ENCODE data around the gene POLR3F. TPM values are rescaled to one million over a fixed set of nuclear protein-coding genes. Genes with fewer than 3 reads are reported as not detected.
A peak's percentile ranks its signal among the peaks of the same experiment; 100 is the strongest.

POLR3F gene
- total RNA-seq, 1 donor, result 13.7 TPM

DNA sequence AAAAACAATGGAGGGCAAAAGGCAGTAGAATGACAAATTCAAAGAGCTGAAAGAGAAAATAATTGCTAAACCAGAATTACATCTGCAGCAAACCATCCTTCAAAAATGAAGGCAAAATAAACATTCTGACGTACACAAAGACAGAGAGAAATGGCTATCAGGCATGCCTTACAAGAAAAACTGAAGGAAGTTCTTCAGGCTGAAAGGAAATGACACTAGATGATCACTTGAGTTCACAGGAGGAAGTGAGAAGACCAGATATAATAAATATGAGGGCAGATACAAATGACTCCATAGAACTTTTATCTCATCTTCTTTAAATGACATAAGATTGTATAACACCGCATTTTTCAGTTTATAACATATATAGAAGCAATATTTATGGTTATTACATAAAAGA is 30.3 kb upstream of the POLR3F start:
- no peak overlapping the region for H3K4me3 ChIP-seq (ENCODE audit: low read depth, low read length)
- TF ChIP-seq, protein P1, sequence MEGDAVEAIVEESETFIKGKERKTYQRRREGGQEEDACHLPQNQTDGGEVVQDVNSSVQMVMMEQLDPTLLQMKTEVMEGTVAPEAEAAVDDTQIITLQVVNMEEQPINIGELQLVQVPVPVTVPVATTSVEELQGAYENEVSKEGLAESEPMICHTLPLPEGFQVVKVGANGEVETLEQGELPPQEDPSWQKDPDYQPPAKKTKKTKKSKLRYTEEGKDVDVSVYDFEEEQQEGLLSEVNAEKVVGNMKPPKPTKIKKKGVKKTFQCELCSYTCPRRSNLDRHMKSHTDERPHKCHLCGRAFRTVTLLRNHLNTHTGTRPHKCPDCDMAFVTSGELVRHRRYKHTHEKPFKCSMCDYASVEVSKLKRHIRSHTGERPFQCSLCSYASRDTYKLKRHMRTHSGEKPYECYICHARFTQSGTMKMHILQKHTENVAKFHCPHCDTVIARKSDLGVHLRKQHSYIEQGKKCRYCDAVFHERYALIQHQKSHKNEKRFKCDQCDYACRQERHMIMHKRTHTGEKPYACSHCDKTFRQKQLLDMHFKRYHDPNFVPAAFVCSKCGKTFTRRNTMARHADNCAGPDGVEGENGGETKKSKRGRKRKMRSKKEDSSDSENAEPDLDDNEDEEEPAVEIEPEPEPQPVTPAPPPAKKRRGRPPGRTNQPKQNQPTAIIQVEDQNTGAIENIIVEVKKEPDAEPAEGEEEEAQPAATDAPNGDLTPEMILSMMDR (IDR thresholded peaks at IDR 0.05; ENCODE audit: insufficient read depth, low read length), result no peak
- DNase-seq (ENCODE audit: low read depth), result no peak

DNA sequence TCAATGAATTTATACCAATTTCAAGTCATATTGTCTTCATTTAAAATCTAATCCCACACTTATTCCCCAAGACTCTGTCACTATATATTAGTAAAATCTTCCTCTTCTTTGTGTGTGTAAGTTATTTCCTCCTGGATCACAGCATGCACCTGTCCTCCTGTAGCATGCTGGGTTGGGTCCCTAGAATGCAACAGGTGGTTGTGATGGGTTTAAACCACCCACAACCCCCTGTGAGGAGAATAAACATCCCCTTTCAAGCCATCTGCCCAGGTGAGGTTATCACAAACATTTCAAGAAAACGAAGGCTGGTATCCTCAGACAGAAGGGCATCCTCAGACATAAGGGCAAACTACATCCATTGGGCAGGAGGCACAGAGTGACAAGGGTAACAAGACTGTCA is 26.8 kb upstream of the POLR3F start:
- H3K4me3 ChIP-seq (ENCODE audit: low read depth, low read length), result no peak overlapping the region
- no peak for DNase-seq (ENCODE audit: low read depth)
- TF ChIP-seq, protein P1 (IDR thresholded peaks at IDR 0.05; ENCODE audit: insufficient read depth, low read length), result no peak

DNA sequence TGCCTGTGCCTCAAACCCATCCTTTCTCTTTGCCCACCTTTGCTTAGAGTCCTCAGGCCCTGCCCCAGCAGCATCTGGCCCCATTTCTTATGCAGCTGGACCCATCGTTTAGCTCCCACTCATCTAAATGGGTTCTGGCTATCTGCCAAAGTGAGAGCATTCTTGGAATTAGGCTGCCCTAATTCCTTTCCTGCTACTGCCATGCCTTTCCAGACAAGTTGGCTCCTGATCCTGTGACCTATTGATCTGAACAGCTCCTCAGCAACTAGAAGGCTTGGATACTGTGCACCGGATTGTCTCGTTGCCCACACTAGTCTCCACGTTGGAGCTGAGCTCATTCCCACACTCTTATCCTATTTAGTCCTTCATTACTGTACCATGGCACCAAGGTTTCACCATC is 23.3 kb upstream of the POLR3F start:
- DNase-seq (ENCODE audit: low read depth), result peak; percentile 33
- no peak overlapping the region for H3K4me3 ChIP-seq (ENCODE audit: low read depth, low read length)
- TF ChIP-seq, protein P1 (IDR thresholded peaks at IDR 0.05; ENCODE audit: insufficient read depth, low read length), result no peak

DNA sequence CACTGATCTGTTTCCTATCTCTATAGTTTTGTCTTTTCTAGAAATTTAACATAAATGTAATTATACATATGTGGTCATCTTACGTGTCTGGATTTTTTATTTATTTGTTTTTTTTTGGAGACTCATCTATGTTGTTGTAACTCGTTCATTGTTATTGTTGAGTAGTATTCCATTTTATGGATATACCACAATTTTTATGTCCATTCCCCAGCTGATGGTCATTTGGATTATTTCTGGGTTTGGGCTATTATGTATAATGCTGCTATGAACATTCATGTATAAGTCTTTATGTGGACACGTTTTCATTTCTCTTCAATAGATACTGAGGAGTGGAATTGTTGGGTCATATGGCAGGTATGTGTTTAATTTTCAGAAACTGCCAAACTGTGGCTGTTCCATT is 10.6 kb upstream of the POLR3F start:
- H3K4me3 ChIP-seq (ENCODE audit: low read depth, low read length), result no peak overlapping the region
- TF ChIP-seq, protein P1 (IDR thresholded peaks at IDR 0.05; ENCODE audit: insufficient read depth, low read length), result no peak
- DNase-seq (ENCODE audit: low read depth), result no peak

DNA sequence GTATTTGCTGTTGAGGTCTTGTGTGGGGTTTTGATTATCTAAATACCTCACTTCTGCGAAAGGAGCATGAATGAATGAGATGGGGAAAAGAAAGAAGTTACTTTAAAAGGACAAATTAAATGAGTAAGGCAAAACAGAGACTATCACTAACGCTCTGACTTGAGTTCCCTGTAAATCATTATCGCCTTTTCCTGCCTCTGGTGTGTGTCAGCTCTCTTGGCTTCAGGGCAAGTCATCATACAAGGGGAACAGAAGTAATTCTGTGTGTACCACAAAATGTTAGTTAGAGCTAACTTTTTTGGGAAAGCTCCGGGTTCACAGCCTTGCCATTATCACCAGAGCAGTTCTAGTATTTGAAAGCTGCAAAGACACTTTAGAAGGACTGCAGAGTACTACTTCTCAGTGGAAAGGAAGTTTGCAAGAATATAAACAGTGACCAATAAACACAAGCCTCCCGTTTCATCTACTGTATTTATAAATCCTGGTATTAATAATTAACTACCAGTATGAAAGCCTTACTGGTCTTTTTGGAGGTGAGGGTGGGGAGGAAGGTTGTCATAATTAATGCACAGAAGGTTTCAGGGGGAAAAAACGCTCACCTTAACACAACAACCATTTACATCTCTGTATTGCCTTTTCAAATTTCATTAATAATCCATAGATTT is 1.5 kb upstream of the POLR3F start:
- TF ChIP-seq, protein P1 (IDR thresholded peaks at IDR 0.05; ENCODE audit: insufficient read depth, low read length), result no peak
- peak overlapping the region; percentile 97 for H3K4me3 ChIP-seq (ENCODE audit: low read depth, low read length)
- no peak for DNase-seq (ENCODE audit: low read depth)

DNA sequence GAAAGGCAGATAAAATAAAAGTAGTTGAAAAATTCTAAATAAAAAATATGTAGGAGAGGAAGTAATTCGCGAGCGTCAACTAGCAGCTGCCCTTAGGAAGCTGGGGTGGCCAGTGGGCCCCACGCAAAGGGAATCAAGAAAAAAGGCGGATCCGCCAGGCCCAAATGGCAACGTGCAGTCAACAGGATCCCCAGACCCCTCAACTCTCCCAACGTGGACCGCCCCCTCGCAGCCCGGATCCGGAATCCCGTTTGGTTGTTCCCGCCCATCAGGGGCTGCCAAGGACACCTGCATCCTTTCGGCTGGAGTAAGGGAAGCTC is 656 bp upstream of the POLR3F start:
- no peak for DNase-seq (ENCODE audit: low read depth)
- peak overlapping the region; percentile 97 for H3K4me3 ChIP-seq (ENCODE audit: low read depth, low read length)
- TF ChIP-seq, protein P1 (IDR thresholded peaks at IDR 0.05; ENCODE audit: insufficient read depth, low read length), result no peak

DNA sequence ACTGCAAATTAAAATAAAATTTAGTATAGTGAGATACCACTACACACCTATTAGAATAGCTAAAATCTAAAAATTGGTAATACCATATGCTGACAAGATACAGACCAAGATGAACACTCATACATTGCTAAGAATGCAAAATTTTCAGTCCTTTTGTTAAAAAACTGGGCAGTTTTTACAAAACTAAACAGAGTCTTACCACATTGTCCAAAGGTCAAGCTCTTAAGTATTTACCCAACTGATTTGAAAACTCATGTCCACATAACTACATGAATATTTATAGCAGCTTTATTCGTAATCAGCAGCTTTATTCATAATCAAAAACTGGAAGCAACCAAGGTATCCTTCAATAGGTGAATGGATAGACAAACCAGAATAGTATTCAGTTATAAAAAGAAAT is 10.0 kb downstream of the POLR3F start:
- no peak for DNase-seq (ENCODE audit: low read depth)
- H3K4me3 ChIP-seq (ENCODE audit: low read depth, low read length), result no peak overlapping the region
- TF ChIP-seq, protein P1 (IDR thresholded peaks at IDR 0.05; ENCODE audit: insufficient read depth, low read length), result no peak
